WTC11 (cell line): Measurements from ENCODE around the gene GET4. TPM values are rescaled to one million over a fixed set of nuclear protein-coding genes. Genes with fewer than 3 reads are reported as not detected.

Source experiments
- ATAC-seq: fragments of 200-7000 bp; cut with Tn5 transposase; 2 replicates; pipeline ENCODE4 v1.10.0; 2021; ENCODE audit warnings: mild to moderate bottlenecking, moderate library complexity
- CTCF ChIA-PET: fragments of 300-600 bp; sonication (Branson Sonifier 250); formaldehyde crosslinking; loops from one replicate; lab custom pipeline; 2021; ENCODE audit warnings: antibody characterized with exemption; lab: Charles Lee
- POLR2A ChIA-PET: fragments of 350-600 bp; sonication (Branson Sonifier 250); formaldehyde crosslinking; loops from one replicate; lab custom pipeline; 2021; ENCODE audit warnings: antibody characterized with exemption; lab: Charles Lee
- DNase-seq: peaks from one replicate; pipeline ENCODE4 v3.0.0; 2021; ENCODE audit warnings: low spot score
- H3K27ac Mint-ChIP-seq: 2 replicates; pipeline ENCODE4 v1.8.0; 2021; ENCODE audit warnings: mixed read lengths
- H3K27me3 Mint-ChIP-seq: 2 replicates; pipeline ENCODE4 v1.8.0; 2021; ENCODE audit warnings: low read depth, mild to moderate bottlenecking, moderate library complexity, mixed read lengths
- H3K36me3 Mint-ChIP-seq: 2 replicates; pipeline ENCODE4 v1.8.0; 2021; ENCODE audit warnings: mixed read lengths
- H3K4me1 Mint-ChIP-seq: 2 replicates; pipeline ENCODE4 v1.8.0; 2022; ENCODE audit warnings: mixed read lengths
- H3K4me3 Mint-ChIP-seq: 2 replicates; pipeline ENCODE4 v1.8.0; 2021; ENCODE audit warnings: mild to moderate bottlenecking, moderate library complexity, mixed read lengths
- H3K9me3 Mint-ChIP-seq: 2 replicates; pipeline ENCODE4 v1.8.0; 2021; ENCODE audit warnings: mixed read lengths
- CREB1 ChIP-seq: sonication (generic); formaldehyde crosslinking; IDR thresholded peaks from 2 replicates; pipeline ENCODE4 v1.8.0; 2023; ENCODE audit warnings: mild to moderate bottlenecking, missing genetic modification reagents
- EMX1 ChIP-seq: fragments of 250-450 bp; sonication (Bioruptor Pico); IDR thresholded peaks from 2 replicates; pipeline ENCODE4 v1.8.0; 2021; ENCODE audit warnings: mild to moderate bottlenecking
- ESRRA ChIP-seq: sonication (generic); formaldehyde crosslinking; IDR thresholded peaks from 2 replicates; pipeline ENCODE4 v1.8.1; 2022; ENCODE audit warnings: mild to moderate bottlenecking, missing genetic modification reagents, borderline replicate concordance
- FOXK1 ChIP-seq: sonication (generic); formaldehyde crosslinking; IDR thresholded peaks from 2 replicates; pipeline ENCODE4 v1.8.0; 2022; ENCODE audit warnings: mild to moderate bottlenecking, moderate library complexity, missing genetic modification reagents
- FOXP1 ChIP-seq: sonication (generic); formaldehyde crosslinking; IDR thresholded peaks from 2 replicates; pipeline ENCODE4 v1.8.0; 2022; ENCODE audit warnings: missing genetic modification reagents, mild to moderate bottlenecking, moderate library complexity, borderline replicate concordance
- GRHL2 ChIP-seq: fragments of 250-450 bp; sonication (Bioruptor Pico); IDR thresholded peaks from 2 replicates; pipeline ENCODE4 v1.8.0; 2022; ENCODE audit warnings: mild to moderate bottlenecking, moderate library complexity; ENCODE audit not compliant: insufficient replicate concordance, severe bottlenecking
- HMGA2 ChIP-seq: fragments of 250-450 bp; sonication (Bioruptor Pico); IDR thresholded peaks from 2 replicates; pipeline ENCODE4 v1.4.0; 2021; ENCODE audit warnings: mild to moderate bottlenecking, moderate library complexity
- IRF2 ChIP-seq: sonication (generic); formaldehyde crosslinking; IDR thresholded peaks from 2 replicates; pipeline ENCODE4 v1.8.0; 2022; ENCODE audit warnings: low read depth, missing genetic modification reagents, borderline replicate concordance
- MYBL2 ChIP-seq: sonication (generic); formaldehyde crosslinking; IDR thresholded peaks from 2 replicates; pipeline ENCODE4 v1.8.1; 2023; ENCODE audit warnings: mild to moderate bottlenecking, moderate library complexity, missing genetic modification reagents
- NFE2L1 ChIP-seq: sonication (generic); formaldehyde crosslinking; IDR thresholded peaks from 2 replicates; pipeline ENCODE4 v1.8.1; 2023; ENCODE audit warnings: missing genetic modification reagents
- NFYB ChIP-seq: sonication (generic); formaldehyde crosslinking; conservative IDR thresholded peaks from 2 replicates; pipeline ENCODE4 v1.8.0; 2022; ENCODE audit warnings: low read depth, missing genetic modification reagents
- NR1H2 ChIP-seq: sonication (generic); formaldehyde crosslinking; IDR thresholded peaks from 2 replicates; pipeline ENCODE4 v1.9.0; 2021; ENCODE audit warnings: mild to moderate bottlenecking, moderate library complexity, missing genetic modification reagents
- NR3C1 ChIP-seq: sonication (generic); formaldehyde crosslinking; conservative IDR thresholded peaks from 2 replicates; pipeline ENCODE4 v1.8.1; 2023; ENCODE audit warnings: low read depth, mild to moderate bottlenecking, missing genetic modification reagents
- SMAD3 ChIP-seq: sonication (generic); formaldehyde crosslinking; IDR thresholded peaks from 2 replicates; pipeline ENCODE4 v1.8.0; 2022; ENCODE audit warnings: missing genetic modification reagents, mild to moderate bottlenecking, borderline replicate concordance
- SMAD4 ChIP-seq: sonication (generic); formaldehyde crosslinking; IDR thresholded peaks from 2 replicates; pipeline ENCODE4 v1.8.0; 2022; ENCODE audit warnings: mild to moderate bottlenecking, missing genetic modification reagents
- TCF7 ChIP-seq: sonication (generic); formaldehyde crosslinking; IDR thresholded peaks from 2 replicates; pipeline ENCODE4 v1.8.0; 2022; ENCODE audit warnings: mild to moderate bottlenecking, low read depth, missing genetic modification reagents, moderate library complexity
- ZNF232 ChIP-seq: sonication (generic); formaldehyde crosslinking; IDR thresholded peaks from 2 replicates; pipeline ENCODE4 v1.8.0; 2022; ENCODE audit warnings: mild to moderate bottlenecking, missing genetic modification reagents
- ZNF263 ChIP-seq: sonication (generic); formaldehyde crosslinking; IDR thresholded peaks from 2 replicates; pipeline ENCODE4 v1.8.1; 2022; ENCODE audit warnings: low read depth, mild to moderate bottlenecking, moderate library complexity, missing genetic modification reagents
- ZNF416 ChIP-seq: fragments of 250-450 bp; sonication (Bioruptor Pico); IDR thresholded peaks from 2 replicates; pipeline ENCODE4 v1.9.0; 2021; ENCODE audit warnings: mild to moderate bottlenecking, inconsistent platforms
- total RNA-seq: library from RNA; stranded (reverse); gene quantifications from 3 replicates; pipeline ENCODE4 v1.2.3, GENCODE V29; 2021
- TF ChIP-seq, protein P1 (sequence below): sonication (generic); formaldehyde crosslinking; IDR thresholded peaks from 2 replicates; pipeline ENCODE4 v1.8.1; 2022; ENCODE audit warnings: low read depth, missing genetic modification reagents, borderline replicate concordance
- TF ChIP-seq, protein P2 (sequence below): sonication (generic); formaldehyde crosslinking; IDR thresholded peaks from 2 replicates; pipeline ENCODE4 v1.8.0; 2022; ENCODE audit warnings: mild to moderate bottlenecking, missing genetic modification reagents
- TF ChIP-seq, protein P3 (sequence below): sonication (generic); formaldehyde crosslinking; IDR thresholded peaks from 2 replicates; pipeline ENCODE4 v1.8.1; 2023; ENCODE audit warnings: mild to moderate bottlenecking, missing genetic modification reagents
- TF ChIP-seq, protein P4 (sequence below): sonication (generic); formaldehyde crosslinking; IDR thresholded peaks from 2 replicates; pipeline ENCODE4 v1.8.1; 2023; ENCODE audit warnings: mild to moderate bottlenecking, missing genetic modification reagents, moderate library complexity
- TF ChIP-seq, protein P5 (sequence below): sonication (generic); formaldehyde crosslinking; IDR thresholded peaks from 2 replicates; pipeline ENCODE4 v1.8.0; 2022; ENCODE audit warnings: mild to moderate bottlenecking, missing genetic modification reagents

Gene GET4
- total RNA-seq, 1 experiment from 2014 or later, result 73.0 TPM

DNA sequence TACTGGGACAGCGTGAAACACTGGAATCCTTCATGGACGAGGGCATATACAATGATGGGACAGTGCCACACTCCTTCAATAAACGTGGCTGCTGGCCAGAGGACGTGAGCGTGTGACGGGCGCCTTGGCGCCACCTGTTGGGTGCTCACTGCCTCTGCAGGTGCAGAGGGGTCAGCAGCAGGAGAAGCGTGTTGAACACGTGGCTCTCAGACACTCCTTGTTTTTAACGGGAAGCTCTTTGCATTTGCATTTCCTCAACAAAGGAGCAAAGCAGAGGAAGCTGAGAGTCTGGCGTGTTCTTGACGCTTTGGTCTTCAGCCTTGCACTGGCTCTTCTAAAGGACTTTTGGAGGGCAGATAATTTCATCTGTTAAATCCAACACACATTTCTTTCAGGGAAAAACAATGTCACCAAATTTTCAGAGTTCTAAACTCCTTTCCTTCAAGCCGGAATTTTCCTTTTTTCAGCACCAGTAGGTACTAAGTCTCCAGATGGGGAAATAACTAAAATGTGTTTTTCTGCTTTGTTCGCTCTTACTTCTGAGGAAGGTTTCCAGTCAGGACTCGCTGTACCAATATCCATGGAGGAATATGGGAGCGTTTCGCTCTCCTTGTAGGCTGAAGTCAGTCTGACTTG lies 2.9 kb upstream of the GET4 start (continued):
- TF ChIP-seq NR3C1 (CRISPR knock-in tag) (no peak), TCF7 (CRISPR knock-in tag) (0 out of 2 replicates have a peak, but pooled peaks have one; percentile 45), EMX1 (CRISPR knock-in tag) (no peak), FOXK1 (peak; percentile 98), ESRRA (peak; percentile 93; the same call in 1 of the 2 replicates), MYBL2 (CRISPR knock-in tag) (peak; percentile 59; the same call in 1 of the 2 replicates)
- TF ChIP-seq, protein P1, sequence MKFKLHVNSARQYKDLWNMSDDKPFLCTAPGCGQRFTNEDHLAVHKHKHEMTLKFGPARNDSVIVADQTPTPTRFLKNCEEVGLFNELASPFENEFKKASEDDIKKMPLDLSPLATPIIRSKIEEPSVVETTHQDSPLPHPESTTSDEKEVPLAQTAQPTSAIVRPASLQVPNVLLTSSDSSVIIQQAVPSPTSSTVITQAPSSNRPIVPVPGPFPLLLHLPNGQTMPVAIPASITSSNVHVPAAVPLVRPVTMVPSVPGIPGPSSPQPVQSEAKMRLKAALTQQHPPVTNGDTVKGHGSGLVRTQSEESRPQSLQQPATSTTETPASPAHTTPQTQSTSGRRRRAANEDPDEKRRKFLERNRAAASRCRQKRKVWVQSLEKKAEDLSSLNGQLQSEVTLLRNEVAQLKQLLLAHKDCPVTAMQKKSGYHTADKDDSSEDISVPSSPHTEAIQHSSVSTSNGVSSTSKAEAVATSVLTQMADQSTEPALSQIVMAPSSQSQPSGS (CRISPR knock-in tag), result peak; percentile 89; the same call in 1 of the 2 replicates
- TF ChIP-seq, protein P2, sequence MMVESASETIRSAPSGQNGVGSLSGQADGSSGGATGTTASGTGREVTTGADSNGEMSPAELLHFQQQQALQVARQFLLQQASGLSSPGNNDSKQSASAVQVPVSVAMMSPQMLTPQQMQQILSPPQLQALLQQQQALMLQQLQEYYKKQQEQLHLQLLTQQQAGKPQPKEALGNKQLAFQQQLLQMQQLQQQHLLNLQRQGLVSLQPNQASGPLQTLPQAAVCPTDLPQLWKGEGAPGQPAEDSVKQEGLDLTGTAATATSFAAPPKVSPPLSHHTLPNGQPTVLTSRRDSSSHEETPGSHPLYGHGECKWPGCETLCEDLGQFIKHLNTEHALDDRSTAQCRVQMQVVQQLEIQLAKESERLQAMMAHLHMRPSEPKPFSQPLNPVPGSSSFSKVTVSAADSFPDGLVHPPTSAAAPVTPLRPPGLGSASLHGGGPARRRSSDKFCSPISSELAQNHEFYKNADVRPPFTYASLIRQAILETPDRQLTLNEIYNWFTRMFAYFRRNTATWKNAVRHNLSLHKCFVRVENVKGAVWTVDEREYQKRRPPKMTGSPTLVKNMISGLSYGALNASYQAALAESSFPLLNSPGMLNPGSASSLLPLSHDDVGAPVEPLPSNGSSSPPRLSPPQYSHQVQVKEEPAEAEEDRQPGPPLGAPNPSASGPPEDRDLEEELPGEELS (CRISPR knock-in tag), result peak; percentile 98

DNA sequence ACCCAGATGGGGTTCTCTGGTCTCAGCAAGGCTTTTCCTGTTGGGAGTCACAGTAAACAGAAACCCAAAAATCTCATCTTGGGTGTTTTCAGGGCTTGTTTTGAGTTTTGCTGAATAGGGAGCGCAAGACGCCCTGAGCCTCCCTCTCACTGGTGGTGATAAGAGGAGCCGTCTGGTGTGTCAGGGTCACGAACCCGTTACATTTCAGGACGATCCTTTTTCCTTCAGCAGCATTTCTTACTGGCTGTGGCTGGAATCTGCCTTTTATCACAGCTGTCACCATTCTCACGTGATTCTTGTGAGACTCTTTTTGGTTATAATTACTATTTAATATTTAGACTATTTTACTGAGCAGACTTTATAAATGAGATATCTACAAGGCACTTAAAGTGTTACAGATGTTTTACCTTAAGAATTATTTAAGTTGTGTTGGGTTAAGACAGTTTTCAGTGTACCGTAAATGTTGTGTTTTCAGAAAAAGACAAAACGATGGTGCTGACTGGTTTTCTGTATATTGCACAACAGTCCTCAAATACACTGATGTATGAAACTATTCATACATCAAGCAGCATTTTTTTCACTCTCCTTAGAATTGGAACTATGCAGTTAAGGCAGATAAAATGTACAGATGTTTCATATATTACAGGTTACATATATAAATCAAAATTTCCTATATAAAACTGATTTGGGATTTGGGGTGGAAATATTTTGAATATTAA lies 2.2 kb upstream of the GET4 start:
- H3K27me3 Mint-ChIP-seq, result no peaks in the 10 kb centered on the region
- peaks cover 13% of the 10 kb centered on the region for H3K4me1 Mint-ChIP-seq
- H3K4me3 Mint-ChIP-seq, result no peak overlapping the region
- H3K27ac Mint-ChIP-seq, result peak overlapping the region; percentile 94
- TF ChIP-seq NR3C1 (CRISPR knock-in tag), result no peak
- no peak for TF ChIP-seq NR1H2 (CRISPR knock-in tag)
- no peak for TF ChIP-seq SMAD3
- no peak for TF ChIP-seq NFYB (CRISPR knock-in tag)
- TF ChIP-seq, protein P3, sequence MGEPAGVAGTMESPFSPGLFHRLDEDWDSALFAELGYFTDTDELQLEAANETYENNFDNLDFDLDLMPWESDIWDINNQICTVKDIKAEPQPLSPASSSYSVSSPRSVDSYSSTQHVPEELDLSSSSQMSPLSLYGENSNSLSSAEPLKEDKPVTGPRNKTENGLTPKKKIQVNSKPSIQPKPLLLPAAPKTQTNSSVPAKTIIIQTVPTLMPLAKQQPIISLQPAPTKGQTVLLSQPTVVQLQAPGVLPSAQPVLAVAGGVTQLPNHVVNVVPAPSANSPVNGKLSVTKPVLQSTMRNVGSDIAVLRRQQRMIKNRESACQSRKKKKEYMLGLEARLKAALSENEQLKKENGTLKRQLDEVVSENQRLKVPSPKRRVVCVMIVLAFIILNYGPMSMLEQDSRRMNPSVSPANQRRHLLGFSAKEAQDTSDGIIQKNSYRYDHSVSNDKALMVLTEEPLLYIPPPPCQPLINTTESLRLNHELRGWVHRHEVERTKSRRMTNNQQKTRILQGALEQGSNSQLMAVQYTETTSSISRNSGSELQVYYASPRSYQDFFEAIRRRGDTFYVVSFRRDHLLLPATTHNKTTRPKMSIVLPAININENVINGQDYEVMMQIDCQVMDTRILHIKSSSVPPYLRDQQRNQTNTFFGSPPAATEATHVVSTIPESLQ, result no peak
- no peak for TF ChIP-seq ZNF263 (CRISPR knock-in tag)
- no peak for TF ChIP-seq NFE2L1 (CRISPR knock-in tag)
- TF ChIP-seq FOXK1, result no peak
- TF ChIP-seq ZNF232 (CRISPR knock-in tag), result no peak
- no peak for TF ChIP-seq ZNF416
- TF ChIP-seq EMX1 (CRISPR knock-in tag), result no peak
- no peak for TF ChIP-seq FOXP1 (CRISPR knock-in tag)
- TF ChIP-seq, protein P4, sequence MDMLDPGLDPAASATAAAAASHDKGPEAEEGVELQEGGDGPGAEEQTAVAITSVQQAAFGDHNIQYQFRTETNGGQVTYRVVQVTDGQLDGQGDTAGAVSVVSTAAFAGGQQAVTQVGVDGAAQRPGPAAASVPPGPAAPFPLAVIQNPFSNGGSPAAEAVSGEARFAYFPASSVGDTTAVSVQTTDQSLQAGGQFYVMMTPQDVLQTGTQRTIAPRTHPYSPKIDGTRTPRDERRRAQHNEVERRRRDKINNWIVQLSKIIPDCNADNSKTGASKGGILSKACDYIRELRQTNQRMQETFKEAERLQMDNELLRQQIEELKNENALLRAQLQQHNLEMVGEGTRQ (CRISPR knock-in tag), result no peak
- TF ChIP-seq, protein P5, sequence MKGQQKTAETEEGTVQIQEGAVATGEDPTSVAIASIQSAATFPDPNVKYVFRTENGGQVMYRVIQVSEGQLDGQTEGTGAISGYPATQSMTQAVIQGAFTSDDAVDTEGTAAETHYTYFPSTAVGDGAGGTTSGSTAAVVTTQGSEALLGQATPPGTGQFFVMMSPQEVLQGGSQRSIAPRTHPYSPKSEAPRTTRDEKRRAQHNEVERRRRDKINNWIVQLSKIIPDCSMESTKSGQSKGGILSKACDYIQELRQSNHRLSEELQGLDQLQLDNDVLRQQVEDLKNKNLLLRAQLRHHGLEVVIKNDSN (CRISPR knock-in tag), result no peak
- TF ChIP-seq SMAD4 (CRISPR knock-in tag), result no peak
- TF ChIP-seq IRF2 (CRISPR knock-in tag), result no peak
- TF ChIP-seq HMGA2 (CRISPR knock-in tag), result no peak
- no peak for TF ChIP-seq GRHL2 (CRISPR knock-in tag)
- TF ChIP-seq CREB1, result no peak
- peaks cover 51% of the 10 kb centered on the region for H3K36me3 Mint-ChIP-seq
- ChIA-PET POLR2A (interaction anchor here (0.6 to 1.0 kb wide), 2 partner anchors 57 to 68 kb away, joined by 4 to 5 read pairs; no protein-coding TSS in a partner anchor), CTCF (interaction anchor here (0.5 to 1.5 kb wide), 28 partner anchors 9 to 685 kb away, joined by 3 to 8 read pairs (median 4); partner anchors contain the start of genes GPR146 and SUN1)
- DNase-seq, result no peak
- H3K9me3 Mint-ChIP-seq, result peaks cover 6% of the 10 kb centered on the region
- no peak for ATAC-seq
